Fibroblast of peridontal ligament (primary cell): Measurements from ENCODE around the gene LYZL2.
"Not testable (repeated sequence)": the region's sequence is repeated elsewhere in the genome, so short reads cannot be mapped to it uniquely, and the experiment has no call there.

Source experiments
- DNase-seq: peaks from one replicate; pipeline ENCODE4 v3.0.0-alpha.2; 2010; ENCODE audit errors: extremely low read depth

Gene LYZL2

DNA sequence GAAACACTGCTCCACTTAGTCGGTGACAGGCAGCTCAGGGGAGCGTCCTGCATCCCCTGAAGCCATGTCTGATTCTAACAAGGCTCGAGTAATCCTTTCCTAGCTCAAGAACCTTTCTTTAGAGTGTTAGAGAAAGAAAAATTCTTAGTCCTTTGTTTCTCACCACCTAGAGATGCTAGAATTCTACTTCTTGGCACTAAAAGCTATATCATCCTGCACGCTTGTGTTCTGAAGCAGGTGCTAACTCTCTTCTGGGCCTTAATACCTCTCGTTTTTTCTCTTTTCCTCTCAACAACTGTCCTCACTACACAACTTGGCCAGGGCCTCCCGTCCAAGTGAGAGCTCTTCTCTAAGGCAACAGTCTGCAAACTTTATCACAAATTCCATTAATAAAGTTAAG is at the start of gene LYZL2:
Gene LYZL2 (minus strand): TSS at position 101 of the 400 bp plus-strand sequence. CDS start 2,838 bp downstream, outside the sequence.
- DNase-seq = no peak

DNA sequence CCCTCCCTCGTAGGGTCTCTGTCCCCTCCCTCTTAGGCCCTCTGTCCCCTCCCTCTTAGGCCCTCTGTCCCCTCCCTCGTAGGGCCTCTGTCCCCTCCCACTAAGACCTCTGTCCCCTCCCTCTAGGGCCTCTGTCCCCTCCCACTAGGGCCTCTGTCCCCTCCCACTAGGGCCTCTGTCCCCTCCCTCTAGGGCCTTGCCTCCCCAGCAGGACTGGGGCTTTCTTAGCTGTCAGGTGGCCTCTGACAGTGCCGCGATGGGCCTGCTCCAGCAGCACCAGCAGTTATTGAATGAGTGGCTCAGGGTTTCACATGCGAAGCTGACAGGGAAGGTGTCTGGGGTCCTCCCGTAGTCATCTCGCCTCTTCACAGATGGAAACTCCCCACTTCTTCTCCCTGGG is 48.1 kb upstream of the LYZL2 start:
- DNase-seq = not testable (repeated sequence)

DNA sequence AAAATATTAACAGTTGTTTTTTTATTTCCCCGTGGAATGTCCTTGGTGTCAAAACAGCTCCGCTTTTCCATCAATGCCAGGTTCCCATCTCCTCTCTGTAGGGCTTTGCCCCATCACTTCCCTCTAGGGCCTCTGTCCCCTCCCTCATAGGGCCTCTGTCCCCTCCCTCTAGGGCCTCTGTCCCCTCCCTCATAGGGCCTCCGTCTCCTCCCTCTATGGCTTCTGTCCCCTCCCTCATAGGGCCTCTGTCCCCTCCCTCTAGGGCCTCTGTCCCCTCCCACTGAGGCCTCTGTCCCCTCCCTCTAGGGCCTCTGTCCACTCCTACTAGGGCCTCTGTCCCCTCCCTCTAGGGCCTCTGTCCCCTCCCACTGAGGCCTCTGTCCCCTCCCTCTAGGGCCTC is 47.6 kb upstream of the LYZL2 start:
- not testable (repeated sequence) for DNase-seq

DNA sequence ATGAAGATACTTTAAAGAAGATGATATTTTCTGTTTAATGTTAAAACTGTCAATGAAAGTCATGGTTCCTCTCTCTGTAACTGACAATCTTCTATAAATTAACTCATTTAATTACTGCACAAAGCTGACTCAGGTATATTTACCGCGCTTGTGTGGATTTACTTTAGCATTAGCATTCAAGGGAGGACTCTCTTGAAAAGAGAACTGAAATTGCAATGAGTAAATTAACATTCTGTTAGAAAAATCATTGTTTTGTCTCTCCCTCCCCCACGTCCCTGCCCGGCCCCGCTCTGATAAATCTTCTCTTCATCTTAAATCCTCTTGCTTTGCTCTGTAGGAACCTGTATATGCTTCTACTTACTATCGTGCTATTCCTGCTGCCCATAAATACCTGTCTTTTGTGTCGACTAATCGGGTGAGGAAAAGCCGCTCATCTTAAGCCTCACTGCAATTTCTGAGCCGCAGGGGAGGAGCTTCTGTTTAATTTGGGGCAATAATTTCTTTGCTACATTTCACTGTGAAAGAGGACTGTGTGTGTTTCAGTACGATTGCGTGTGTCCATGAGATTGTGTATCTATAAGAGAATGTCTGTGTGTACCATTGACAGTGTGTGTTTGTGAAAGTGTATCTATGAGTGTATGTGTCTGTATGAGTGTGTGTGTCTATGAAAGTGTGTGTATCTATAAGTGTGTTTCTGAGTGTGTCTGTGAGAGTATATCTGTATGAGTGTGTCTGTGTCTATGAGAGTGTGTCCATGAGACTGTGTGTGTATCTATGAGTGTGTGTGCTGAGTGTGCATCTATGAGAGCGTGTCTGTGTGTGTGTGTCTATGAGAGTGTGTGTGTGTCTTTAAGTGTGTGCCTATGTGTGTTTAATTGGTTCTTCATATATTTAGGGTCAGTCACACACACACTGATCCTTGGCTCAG is 46.5 kb upstream of the LYZL2 start:
- DNase-seq = no peak

DNA sequence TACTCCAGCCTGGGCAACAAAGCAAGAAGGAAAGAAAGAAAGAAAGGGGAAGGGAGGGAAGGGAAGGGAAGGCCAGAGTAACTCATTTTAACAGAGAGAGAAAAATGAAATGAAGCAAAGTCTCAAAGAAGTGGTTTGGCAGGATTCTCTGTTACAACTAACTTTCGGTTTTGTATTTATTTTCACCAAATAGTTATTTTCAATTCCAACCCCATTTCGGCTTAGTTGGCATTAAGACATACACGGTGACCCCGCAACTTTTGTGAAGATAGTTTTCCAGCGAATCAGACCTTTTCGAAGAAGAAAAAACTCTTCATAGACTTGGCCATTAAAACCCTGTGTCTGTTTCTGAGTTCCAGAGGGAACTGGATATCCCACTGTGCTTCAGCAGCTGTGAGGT is 45.2 kb upstream of the LYZL2 start:
- DNase-seq = peak; percentile 64

DNA sequence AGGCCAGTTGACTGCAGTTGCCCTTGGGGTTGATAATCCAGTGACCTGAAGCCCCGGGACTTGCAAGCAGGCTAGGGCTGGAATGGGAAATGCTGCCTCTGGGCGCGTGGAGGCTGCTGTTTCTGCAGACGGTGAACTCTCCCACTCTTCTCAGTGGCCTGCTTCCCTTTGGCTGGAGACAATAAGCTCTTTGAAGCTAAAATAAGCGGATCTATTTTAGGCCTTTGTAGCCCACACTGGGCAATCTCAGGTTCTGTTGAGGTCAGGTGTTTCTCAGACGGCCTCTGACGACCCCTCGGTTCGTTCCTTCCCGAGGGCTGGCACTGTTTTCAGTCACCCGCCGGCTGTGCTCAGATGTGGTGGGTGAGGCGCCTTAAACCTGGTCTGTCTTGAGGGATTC is 43.7 kb upstream of the LYZL2 start:
- DNase-seq = not testable (repeated sequence)

DNA sequence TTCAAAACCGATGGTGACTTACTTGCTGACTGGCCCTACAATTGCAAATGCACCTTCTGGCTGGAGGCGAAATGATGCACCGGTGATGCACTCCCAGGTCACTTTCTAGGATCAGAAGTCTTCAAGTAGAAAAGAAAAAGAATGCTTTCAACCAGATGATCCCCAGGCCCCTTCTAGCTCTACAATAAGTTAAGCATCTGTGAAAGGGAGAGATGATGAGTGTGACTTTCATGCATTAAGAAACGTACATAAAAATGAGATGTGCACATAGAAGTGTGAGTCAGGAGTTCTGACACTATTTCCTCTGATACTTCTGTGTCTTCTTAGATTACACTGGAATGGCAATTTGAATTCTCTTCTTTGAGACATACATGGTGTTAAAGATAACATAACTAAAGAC is 42.8 kb upstream of the LYZL2 start:
- DNase-seq = not testable (repeated sequence)

DNA sequence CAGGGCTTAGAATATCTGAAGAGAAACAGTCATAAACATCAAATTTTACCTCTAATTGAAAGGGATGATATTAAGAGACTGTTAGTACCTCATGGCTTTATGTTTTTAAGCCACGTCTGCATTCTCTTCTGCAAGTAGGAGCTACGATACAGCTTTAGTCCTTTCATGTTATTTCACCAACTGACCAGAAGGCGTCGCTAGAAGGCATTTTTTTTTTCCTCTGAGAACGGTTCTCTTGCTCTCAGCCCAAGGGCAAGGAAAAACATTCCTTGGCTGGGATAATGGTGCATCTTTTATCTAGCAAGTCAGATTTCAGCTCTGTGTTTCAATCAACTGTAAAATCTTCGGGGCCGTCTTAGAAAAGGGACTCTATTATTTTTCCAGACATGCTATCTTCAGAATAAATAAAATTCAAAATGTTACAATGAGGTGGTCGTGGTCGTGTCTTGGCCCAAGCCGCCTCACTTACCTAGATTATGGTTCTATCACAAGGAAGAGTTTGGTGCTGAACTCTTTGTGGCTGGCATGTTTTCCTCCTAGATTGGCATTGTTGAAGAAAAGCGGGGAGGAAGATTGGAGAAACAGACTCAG is 41.6 kb upstream of the LYZL2 start:
- peak; percentile 96 for DNase-seq

DNA sequence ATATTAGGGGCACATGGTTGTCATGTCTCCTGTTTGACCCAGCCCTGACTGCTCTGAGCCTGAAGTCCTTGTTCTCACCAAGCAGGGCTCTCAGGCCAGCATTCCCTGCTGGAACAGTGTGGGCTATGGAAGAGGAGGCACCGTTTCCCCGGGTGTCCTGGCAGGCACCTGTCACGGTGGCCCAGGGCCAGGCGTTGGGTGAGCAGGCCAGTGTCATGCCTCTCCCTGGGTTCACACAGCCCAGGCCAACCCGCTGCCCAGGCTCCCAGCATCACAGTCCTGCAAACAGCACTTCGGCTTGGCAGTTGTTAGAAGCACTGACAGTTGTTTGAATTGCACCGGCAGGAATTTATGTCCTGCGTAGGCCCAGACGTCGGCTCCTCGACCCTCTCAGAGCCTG is 38.4 kb upstream of the LYZL2 start:
- DNase-seq = not testable (repeated sequence)

DNA sequence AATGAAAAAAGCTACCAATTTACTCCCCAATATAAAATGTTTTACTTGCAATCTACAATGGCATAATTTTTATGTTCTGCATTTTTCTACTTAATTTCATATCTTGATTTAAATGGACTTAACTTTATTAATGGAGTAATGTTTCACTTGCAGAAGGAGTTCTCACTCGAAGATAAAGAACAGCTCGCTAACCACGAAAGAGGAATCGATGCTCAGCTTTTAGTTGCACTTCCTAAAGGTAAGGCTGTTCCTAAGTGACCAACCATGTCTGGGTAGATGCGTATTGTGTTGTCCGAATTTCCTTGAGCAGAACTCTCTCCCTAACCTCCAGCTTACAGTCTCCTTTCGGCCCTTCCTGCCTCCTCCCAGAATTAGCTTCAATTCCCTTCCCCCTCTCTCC is 33.9 kb upstream of the LYZL2 start:
- DNase-seq = not testable (repeated sequence)

DNA sequence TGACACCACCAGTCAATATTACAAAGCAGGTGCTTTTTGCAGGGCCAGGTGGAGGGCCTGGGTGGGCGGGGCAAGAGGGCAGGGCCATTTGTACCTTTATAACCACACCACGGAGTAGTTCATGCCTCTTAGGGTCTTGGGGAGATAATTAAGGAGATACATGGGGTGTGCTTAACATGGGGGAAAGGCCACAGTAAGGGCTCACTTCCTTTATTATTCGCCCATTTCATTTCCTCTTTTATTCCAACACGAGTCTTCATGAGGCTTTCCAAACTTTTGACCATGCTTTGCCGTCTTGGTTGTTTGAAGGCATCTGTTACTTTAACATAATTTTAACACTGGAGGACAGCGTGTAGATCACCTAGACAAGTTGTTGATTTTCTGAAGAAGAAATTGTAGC is 33.3 kb upstream of the LYZL2 start:
- DNase-seq = no peak

DNA sequence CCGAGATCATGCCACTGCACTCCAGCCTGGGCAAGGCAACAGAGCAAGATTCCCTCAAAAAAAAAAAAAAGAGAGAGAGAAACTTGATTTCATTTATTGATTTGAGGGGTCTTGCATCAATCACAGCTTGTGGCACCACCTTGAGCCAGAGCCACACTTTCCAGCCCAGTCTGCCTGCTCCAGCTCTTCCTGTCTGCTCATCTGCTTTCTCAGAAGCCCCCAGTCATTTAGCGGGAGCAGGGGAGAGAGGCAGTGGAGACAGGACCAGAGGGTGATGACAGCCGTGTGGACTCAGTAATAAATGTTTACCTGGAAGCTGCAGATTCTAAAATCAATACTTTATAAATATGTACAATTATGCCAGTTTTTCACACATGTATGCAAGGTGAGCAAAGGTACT is 30.8 kb upstream of the LYZL2 start:
- DNase-seq = not testable (repeated sequence)

DNA sequence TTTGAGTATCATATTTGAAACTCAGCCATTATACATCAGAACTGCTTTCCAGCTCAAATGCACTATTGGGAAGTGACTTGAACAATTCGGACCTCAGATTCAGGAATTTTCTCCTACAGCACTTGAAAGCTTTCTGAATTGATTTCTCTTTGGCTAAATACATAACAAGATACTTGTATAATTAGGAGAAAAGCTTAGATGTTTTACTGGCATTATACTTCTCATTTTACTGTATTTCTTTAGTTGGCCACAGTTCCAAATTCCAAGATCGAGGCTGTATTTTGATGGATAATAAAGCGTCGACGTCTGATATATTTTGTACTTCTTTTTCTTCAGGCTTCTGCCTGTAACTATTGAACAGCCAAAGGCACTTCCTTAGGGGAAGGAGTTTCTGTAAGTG is 26.7 kb upstream of the LYZL2 start:
- no peak for DNase-seq

DNA sequence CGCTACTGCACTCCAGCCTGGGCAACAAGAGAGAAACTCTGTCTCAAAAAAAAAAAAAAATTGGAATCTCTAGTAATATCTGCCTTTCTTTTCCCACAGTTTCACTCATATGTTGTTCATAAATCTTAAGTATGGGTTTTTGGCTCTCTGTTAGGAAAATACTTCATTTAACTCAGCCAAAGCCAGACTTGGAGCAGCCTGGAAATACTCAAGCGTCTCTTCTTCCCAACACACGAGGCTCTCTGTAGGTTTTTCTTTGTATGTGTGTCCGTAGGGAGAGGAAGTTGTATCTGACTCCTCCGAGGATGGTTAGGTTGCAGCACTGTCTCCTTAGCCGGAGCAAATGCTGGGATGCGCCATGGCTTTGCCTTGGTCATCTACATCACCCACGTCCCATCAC is 25.4 kb upstream of the LYZL2 start:
- DNase-seq = not testable (repeated sequence)

DNA sequence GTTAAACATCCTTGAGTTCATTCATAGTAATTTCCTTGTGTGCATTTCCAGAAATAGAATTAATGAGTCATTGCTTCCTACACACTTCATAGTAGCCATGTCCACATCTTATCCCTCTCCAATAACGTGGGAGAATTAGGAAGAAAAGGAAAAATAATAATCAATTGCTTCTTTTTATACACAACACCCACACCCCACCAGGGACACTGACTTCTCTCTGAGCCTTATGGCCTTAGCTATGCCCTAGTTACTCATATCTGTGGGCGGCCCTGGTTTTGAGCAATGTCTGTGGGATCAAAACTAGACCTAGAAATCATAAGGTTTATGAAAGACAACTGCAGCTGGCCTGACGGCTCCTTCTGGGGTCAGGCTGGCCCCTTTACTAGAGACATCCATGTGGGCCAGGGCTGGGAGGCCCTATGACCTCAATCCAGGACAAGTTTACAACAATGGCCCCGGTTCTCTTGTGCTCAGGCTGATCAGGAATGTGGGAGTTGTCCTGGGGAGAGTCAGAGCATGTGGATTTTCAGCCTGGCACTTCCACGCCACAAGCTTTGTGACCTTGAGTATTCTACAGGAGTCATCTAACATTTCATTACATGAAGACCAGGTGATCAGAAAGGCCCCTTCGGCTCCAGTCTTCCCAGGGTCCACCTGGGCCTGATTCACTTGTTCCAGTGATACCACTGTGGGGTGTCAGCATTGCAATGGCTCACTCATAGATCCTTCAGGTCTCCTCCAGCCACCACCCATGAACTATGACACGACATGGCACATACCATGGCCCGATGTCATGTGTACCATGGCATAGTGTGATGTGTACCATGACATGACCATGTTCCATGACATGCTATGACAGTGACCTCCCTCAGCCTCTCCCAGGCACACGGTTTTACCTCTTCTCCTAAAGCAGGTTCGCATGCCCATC is 22.2 kb upstream of the LYZL2 start:
- DNase-seq = peak; percentile 66

DNA sequence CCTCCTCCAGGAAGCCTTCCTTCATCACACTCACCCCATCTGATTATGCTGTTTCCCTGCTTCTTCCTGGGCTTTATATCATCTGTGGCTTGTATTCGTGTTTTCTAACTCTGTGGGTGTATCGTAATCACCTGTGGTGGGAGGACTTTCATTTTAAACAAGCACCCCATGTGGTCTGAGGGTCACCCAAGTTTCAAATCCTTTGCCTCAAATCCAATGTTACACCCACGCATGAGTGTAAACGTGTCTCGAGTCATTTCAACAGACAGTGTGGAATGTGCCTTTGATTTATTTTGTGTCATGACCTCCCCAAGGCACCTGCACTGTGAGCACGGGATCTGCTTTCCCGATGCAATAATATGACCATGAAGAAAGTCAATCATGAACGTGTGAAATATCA is 17.5 kb upstream of the LYZL2 start:
- no peak for DNase-seq

DNA sequence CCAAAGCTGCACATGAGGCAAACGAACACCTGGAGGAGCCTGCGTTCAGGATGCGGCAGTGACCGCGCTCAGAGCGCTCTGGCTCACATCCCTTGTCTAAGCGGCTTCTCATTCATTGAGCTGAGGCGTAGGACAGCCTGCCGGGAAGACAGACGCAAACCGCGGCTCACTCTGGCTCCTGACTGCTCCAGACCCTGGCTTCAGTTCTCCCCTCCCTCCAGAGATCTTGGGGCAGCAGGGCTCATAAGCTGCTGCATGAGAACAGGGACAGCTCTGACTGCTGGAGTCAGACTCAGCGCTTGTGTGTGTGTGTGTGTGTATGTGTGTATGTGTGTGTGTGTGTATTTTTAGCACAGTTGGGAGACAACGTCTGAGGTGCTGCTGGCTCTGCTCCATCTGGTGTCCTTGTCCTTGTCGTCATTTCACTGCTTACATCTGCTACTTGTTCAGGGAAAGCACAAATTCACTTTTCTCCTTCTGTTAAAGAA is 15.8 kb upstream of the LYZL2 start:
- peak; percentile 34 for DNase-seq

DNA sequence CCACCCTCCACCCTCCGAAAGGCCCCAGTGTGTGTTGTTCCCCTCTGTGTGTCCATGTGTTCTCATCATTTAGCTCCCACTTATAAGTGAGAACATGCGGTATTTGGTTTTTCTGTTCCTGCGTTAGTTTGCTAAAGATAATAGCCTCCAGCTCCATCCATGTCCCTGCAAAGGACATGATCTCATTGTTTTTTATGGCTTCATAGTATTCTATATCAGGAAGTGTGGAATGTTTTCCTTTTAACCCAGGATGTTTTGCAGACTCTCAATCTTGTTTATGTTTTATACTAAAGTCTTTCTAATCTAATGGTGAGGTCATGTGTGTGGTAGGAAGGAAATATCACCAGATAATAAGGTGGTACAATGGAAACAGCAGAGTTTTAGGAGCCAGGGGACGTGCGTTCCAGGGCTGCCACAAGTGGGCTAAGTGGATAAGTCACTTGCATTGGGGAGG is 14.9 kb upstream of the LYZL2 start:
- DNase-seq = not testable (repeated sequence)

DNA sequence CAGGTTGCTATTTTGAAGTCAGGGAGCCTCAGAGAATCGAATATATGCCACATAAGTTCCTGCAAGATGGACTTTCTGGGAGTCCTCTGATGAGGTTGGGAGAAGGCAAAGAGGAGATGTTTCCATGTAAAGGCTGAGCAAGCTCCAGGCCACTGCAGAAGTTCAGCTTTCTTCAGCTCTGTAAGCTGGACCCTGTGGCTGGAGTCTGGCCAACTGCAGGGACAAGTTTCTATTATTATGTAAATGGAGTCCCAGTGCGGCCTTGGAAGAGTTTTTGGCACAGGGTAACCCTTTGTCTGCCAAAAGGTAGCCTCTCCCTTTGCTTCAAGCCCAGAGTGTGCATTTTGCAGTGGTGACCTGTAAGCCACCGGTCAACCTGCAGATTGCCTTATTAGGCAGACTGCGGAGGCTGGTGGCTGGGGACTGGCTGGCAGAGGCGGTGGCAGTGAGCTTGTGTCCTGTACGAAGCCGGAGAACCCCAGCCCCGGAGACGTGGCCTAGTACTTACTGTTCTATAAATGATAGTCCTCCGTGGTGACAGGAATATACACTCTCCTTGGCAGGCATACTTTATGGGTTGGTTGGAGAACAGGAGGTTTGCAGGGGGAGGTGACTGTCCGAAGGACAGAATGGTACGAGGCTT is 14.1 kb upstream of the LYZL2 start:
- DNase-seq = not testable (repeated sequence)

DNA sequence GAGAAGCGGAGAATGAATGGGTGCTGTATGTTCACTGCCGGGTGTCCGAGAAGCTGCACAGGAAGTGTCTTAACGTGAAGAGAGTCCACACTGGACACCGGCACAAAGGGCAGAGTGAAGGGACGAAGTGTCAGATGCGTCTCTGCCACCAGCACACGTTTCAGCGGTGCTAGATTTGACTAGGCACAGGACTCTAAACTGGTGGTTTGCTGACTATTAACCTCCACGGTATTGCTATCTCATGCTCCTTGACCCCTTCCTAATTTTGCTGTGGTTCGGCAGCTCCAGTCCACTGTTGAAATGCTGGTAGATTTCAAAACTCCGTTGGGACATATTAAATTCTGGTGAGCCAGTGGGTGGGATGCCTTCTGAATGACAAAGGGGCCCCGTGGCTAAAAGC is 13.3 kb upstream of the LYZL2 start:
- DNase-seq = not testable (repeated sequence)
